GM18505 (cell line): ENCODE data around the gene DPP6.

Experiments used
- ATAC-seq: cut with Tn5 transposase; IDR thresholded peaks from one replicate; pipeline ENCODE4 v1.9.1; 2021; ENCODE audit not compliant: unreplicated experiment
- POLR2A ChIP-seq: IDR thresholded peaks from 4 replicates; pipeline ENCODE4 v1.6.1; 2011; ENCODE audit warnings: borderline replicate concordance; ENCODE audit not compliant: insufficient read depth, insufficient read length; ENCODE audit errors: extremely low read depth

Gene DPP6

DNA sequence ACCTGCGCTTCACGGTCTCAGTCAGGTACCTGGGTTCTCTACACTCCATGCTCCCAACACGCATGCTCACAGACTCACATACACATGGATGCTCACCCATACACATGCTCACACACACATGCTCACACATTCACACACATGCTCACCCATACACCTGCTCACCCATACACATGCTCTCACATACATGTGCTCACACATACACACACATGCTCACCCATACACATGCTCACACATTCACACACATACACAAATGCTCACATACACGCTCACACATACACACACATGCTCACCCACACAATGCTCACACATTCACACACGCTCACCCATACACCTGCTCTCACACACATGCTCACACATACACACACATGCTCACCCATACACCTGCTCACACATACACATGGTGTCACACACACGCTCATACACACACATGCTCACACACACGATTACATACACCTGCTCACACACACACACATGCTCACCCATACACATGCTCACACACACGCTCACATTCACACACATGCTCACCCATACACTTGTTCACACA lies 830.8 kb downstream of the DPP6 start:
- TF ChIP-seq POLR2A, result no peak
- no peak for ATAC-seq

DNA sequence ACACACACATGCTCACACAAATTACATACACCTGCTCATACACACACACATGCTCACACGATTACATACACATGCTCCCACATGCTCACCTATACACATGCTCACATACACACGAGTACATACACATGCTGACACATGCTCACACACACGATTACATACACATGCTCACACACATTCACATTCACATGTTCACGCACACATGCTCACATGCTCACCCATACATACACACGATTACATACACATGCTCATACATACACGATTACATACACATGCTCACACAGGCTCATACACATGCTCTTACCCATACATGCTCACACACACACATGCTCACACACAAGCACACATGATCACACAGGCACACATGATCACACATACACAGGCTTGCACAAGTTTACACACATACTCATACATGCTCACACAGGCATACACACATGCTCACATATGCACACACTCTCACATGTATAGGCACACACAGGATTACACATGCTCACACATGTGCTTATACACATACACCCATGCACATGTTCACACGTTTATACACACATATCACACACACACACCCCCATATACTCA lies 832.2 kb downstream of the DPP6 start:
- no peak for TF ChIP-seq POLR2A
- no peak for ATAC-seq

DNA sequence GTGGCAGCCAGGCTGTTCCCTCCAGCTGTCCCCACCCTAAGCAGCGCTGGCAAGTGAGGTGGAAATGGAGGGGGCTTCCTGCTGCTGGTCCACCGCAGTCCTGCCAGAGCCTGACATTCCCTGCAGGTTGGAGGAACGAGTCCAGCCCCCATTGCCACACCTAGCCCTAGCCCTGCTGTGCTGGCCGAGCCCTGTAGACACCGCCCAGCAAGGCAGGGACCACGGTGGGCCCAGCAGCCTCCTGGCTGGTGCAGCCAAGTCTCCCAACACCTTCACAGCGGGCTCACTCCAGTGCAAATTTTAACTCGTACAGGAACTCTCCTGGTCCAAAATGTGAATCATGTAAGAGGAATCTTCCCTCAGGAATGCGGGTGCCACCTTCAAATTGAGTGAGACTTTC lies 834.4 kb downstream of the DPP6 start:
- ATAC-seq, result no peak
- no peak for TF ChIP-seq POLR2A

DNA sequence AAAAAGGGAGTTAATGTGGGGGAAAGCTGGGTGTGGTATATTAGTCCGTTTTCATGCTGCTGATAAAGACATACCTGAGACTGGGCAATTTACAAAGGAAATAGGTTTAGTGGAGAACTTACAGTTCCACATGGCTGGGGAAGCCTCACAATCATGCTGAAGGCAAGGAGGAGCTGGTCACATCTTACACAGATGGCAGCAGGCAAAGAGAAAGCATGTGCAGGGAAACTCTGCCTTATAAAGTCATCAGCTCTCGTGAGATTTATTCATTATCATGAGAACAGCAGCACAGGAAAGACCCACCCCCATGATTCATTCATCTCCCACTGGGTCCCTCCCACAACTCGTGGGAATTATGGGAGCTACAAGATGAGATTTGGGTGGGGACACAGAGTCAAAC lies 836.5 kb downstream of the DPP6 start:
- no peak for ATAC-seq

DNA sequence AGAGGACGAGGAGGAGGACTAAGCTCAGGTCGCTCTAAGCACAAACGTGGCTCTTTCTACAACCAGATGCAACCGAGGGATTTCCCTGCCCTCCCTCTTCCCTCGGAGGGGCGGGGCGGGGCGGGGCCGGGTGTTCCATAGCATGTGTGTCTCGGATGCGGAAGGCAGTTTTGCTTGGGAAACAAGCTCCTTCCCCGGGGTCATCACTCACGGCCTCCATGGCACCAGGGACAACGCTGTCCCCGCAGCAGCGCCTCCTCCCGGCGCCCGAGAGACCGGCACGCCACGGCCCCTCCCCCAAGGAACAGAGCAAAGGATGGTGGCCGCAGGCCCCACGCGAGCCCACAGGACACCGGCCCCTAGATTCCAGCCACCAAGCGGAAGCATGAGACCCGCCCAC lies 840.3 kb downstream of the DPP6 start:
- no peak for ATAC-seq

More for the DNA sequence above, 836.5 kb downstream of the DPP6 start:
- TF ChIP-seq POLR2A, result no peak

DNA sequence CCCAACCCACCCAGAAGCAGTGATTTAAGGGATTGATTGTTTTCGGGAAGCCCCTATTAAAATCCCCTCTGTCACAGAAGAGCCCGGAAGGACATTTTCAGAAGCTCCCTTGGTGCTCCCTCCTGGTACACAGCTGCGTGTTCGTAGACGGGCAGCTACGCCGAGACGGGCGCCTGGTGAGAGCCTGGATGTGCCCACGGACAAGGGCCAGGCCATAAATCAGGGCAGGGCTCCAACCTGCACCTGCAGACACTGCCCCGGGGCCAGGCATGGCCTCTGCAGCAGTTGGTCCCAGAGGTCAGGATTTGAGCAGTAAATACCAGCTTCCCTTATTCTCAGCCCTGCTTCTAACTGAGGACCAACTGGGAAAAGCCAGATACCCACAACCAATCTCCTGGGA lies 843.9 kb downstream of the DPP6 start:
- no peak for TF ChIP-seq POLR2A
- no peak for ATAC-seq

More for the DNA sequence above, 840.3 kb downstream of the DPP6 start:
- no peak for TF ChIP-seq POLR2A

DNA sequence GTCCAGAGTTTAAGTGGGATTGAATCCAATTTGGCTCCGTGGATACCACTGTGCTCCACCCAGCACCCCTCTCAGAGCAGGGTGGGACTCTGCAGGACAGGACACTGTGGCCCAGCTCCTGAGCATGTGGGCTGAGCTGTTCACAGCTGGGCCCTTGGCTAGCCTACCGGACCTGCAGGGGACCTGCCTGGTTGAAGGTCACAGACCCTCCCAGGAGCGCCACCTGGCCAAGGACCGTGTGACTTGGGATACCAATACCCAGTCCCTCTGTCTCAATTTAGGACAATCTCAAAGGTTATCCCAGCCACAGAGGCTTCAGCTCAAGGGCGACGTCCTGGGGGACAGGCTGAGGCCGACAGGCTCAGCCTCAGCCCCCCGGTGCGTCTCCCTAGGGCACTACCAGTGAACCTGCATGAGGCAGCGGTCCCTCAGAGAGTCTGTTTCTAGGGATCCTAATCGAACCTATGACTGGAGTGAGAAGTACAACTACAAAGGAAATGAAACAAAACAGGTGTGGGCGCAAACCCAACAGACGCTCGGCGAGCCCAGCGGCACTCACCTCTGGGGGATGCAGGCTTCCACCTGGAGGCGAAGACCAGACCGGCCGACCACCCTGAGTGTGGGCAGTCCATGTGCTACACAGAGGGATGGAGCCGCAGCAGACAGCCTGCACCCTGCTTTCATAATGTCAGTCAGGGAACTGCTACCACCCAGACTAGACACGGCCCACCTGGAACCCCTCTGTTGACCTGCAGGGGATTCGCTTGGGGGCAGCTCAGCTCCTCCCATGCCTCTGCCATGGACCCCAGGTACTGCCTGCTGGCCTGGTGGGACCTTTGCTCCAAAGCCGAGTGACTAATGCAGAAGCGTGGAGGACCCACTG lies 847.0 kb downstream of the DPP6 start:
- no peak for TF ChIP-seq POLR2A
- no peak for ATAC-seq

DNA sequence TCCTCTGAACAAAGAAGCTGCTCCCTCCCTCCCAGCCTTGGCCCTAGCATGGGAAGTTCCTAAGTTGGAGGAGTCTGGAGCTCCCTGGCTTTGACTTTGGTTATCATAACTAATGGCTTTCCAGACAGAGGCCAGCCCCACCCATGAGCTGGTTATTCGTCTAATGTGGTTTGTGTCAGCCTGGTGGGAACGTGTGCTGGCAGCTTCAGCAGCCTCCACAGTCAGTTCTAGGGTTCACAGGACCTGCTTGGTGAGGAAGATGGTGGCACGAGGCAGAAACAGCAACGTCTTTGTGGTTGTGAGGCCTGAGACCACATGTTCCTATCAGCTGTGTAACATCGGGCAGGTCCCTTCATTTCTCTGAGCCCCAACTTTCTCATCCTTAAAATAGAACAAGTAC lies 847.7 kb downstream of the DPP6 start:
- TF ChIP-seq POLR2A, result no peak
- ATAC-seq, result no peak

DNA sequence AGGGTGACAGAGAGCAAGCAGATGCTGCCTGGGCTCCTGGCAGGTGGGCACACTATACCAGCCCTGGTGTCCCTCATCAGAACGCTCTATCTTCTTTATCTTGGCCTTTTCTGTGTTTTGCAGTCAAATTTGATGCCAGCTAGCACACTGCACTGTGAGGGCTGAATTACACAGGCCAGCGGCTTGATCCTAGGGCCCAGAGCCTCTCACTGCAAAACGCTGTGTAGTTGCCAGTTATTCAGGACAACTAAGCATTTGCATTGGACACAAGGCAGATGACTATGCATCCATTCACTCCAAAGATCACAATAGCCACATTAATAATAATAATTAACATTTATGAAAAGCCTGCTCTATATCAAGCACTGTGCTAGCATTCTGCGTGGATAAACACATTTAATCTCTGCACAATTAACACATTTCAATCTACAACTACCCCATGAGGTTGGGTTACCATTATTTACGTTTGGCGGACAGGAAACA lies 850.4 kb downstream of the DPP6 start:
- ATAC-seq, result no peak
- TF ChIP-seq POLR2A, result no peak

DNA sequence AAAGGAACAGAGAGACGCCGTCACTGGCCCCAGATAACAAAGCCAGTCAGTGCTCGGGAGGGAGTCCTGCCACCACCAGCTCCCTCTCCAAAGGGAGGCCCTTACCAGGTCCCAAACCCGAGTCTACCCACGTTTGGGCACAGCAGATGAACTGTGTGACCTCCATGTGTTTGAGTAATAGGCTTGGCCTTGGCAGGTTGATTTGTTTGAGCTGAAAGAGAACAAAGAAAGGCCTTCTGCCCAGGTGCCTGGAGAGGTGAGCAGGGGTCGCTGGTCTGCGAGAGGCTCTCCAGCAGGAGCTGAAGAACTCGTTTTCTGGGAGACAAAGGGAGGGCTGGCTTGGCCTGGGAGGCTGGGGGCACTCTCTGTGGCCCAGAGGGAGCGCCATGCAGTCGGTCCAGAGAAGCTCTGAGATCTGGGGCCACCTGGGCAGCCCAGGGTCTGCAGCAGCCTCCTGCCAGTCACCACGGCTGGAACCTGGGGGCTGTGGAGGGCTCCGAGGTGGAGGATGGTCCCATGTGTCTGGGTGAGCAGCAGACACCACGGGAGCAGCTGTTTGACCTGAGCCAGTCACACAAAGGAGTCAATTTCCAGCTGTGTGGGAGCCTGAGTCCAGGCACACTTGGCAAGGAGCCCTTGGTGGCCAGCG lies 851.0 kb downstream of the DPP6 start:
- TF ChIP-seq POLR2A, result no peak
- ATAC-seq, result no peak

DNA sequence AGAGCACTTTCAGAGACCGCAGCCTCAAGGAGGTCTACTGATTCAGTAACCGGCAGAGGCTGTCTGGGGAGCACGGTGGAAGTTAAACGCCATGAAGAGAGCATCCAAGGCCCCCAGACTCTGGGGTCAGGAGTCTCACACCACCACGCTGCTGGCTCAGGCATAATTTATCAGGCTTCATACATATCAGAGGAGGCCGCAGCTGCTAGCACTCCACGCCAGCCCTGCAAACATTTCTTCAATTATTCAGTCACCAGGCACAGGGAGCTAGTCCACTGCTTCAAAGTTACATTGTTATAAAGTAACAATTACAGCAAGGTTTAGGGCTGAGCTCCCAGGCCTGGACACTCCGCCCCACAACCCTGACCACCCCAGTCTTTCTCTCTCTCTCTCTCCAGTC lies 852.9 kb downstream of the DPP6 start:
- ATAC-seq, result no peak
- no peak for TF ChIP-seq POLR2A

DNA sequence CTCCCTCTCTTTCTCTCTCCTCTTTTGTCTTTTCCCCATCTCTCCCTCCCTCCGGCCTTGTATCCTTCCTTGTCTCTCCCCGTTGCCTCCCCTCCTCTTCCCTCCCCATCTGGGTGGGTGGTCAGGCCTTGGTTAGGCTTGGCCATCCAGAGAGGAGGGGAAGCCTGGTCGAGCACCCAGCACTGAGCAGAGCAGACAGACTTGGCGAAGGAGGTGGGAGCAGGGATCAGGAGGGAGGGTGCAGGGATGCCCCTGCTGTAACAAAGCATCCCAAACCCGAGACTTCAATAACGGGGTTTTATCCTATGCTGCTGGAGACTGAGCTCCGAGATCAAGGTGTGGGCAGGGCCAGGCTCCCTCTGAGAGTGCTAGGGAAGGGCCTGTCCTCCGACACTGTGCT lies 853.4 kb downstream of the DPP6 start:
- no peak for ATAC-seq
- no peak for TF ChIP-seq POLR2A

DNA sequence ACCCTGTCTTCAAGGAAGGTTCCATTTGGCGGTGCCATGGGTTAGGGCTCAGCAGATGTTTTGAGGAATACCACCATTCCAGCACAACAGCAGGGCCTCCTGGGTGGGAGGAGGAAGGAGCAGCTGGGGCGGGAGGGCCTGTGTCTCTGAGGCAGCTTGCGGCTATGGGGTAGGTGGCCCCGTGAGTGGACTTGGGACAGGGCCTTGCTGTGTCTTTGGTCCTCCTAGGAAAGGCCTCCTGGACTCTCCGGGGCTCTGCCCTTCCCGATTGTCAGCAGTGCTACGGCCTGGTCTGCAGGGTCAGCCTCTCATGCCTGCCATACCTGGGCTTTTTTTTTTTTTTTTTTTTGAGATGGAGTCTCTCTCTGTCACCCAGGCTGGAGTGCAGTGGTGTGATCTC lies 854.0 kb downstream of the DPP6 start:
- ATAC-seq, result no peak
- no peak for TF ChIP-seq POLR2A
